HG02798 (cell line): ENCODE measurements around the gene PDE4B.
A peak's percentile ranks its signal among the peaks of the same experiment; 100 is the strongest.

Experiments used
- ATAC-seq: cut with Tn5 transposase; IDR thresholded peaks from one replicate; pipeline ENCODE4 v1.9.1; 2021; ENCODE audit warnings: mild to moderate bottlenecking; ENCODE audit not compliant: unreplicated experiment, poor library complexity

PDE4B gene

GRCh38 chr1:66365635-66366034, 572.9 kb downstream of the PDE4B start:
- no peak for ATAC-seq

- no peak for ATAC-seq
These were observed 573.9 kb downstream of the PDE4B start for GRCh38 chr1:66366634-66367033.

GRCh38 chr1:66367369-66367768, 574.7 kb downstream of the PDE4B start:
- ATAC-seq: no peak

- no peak for ATAC-seq
These were observed 575.6 kb downstream of the PDE4B start for GRCh38 chr1:66368261-66368660.

- ATAC-seq: peak; percentile 20
These were observed 577.8 kb downstream of the PDE4B start for GRCh38 chr1:66370462-66370971.

- ATAC-seq: peak; percentile 30
These were observed 578.7 kb downstream of the PDE4B start for GRCh38 chr1:66371233-66372005.

- no peak for ATAC-seq
These were observed 579.9 kb downstream of the PDE4B start for GRCh38 chr1:66372522-66373101.

- no peak for ATAC-seq
These were observed 580.5 kb downstream of the PDE4B start for GRCh38 chr1:66373157-66373591.

- ATAC-seq: peak; percentile 53
These were observed 581.5 kb downstream of the PDE4B start for GRCh38 chr1:66374148-66374547.

- ATAC-seq: peak; percentile 55
These were observed 581.9 kb downstream of the PDE4B start for GRCh38 chr1:66374561-66375111.

- no peak for ATAC-seq
These were observed 582.4 kb downstream of the PDE4B start for GRCh38 chr1:66375125-66375524.

- peak; percentile 98 for ATAC-seq
These were observed 587.9 kb downstream of the PDE4B start for GRCh38 chr1:66380452-66381212.

GRCh38 chr1:66381621-66382275, 589.1 kb downstream of the PDE4B start:
- no peak for ATAC-seq

GRCh38 chr1:66383168-66383567, 590.5 kb downstream of the PDE4B start:
- no peak for ATAC-seq

- no peak for ATAC-seq
These were observed 590.9 kb downstream of the PDE4B start for GRCh38 chr1:66383611-66384010.

- ATAC-seq: no peak
These were observed 591.7 kb downstream of the PDE4B start for GRCh38 chr1:66384258-66384921.

GRCh38 chr1:66386712-66387111, 594.0 kb downstream of the PDE4B start:
- no peak for ATAC-seq

- ATAC-seq: no peak
These were observed 596.2 kb downstream of the PDE4B start for GRCh38 chr1:66388913-66389312.

GRCh38 chr1:66393586-66394287, 601.0 kb downstream of the PDE4B start:
- no peak for ATAC-seq
